K562 (cell line): ENCODE data around the gene SPEG. TPM values are rescaled to one million over a fixed set of nuclear protein-coding genes. Genes with fewer than 3 reads are reported as not detected.

ENCODE experiments used
- ARID2 ChIP-seq: fragments of 450-650 bp; IDR thresholded peaks from 2 replicates; pipeline ENCODE4 v1.6.1; 2017; ENCODE audit warnings: antibody characterized with exemption, mild to moderate bottlenecking
- CBFA2T3 ChIP-seq: fragments of 450-650 bp; IDR thresholded peaks from 2 replicates; pipeline ENCODE4 v1.6.1; 2017
- CCAR2 ChIP-seq: fragments of 200-400 bp; formaldehyde crosslinking; IDR thresholded peaks from 2 replicates; pipeline ENCODE4 v1.6.1; 2017; ENCODE audit warnings: mild to moderate bottlenecking, low read depth, low read length
- ESRRA ChIP-seq: fragments of 450-650 bp; IDR thresholded peaks from 2 replicates; pipeline ENCODE4 v1.6.1; 2014; ENCODE audit warnings: low read depth, mild to moderate bottlenecking, moderate library complexity, borderline replicate concordance
- FOXP1 ChIP-seq: sonication (generic); formaldehyde crosslinking; IDR thresholded peaks from 2 replicates; pipeline ENCODE4 v1.8.0; 2022; ENCODE audit warnings: mild to moderate bottlenecking, missing genetic modification reagents
- GTF2F1 ChIP-seq: IDR thresholded peaks from 2 replicates; pipeline ENCODE4 v1.6.1; 2011; ENCODE audit warnings: low read depth, low read length, improper control_type of control experiment
- ILF3 ChIP-seq: fragments of 450-650 bp; IDR thresholded peaks from 2 replicates; pipeline ENCODE4 v1.6.1; 2018; ENCODE audit warnings: antibody characterized with exemption, mild to moderate bottlenecking, moderate library complexity, borderline replicate concordance
- MAFF ChIP-seq: IDR thresholded peaks from 2 replicates; pipeline ENCODE4 v1.6.1; 2012; ENCODE audit warnings: low read length, improper control_type of control experiment
- MBD2 ChIP-seq: sonication (generic); IDR thresholded peaks from 2 replicates; pipeline ENCODE4 v1.6.1; 2016; ENCODE audit warnings: low read depth, borderline replicate concordance
- NBN ChIP-seq: fragments of 450-650 bp; IDR thresholded peaks from 2 replicates; pipeline ENCODE4 v1.6.1; 2016; ENCODE audit warnings: low read depth, mild to moderate bottlenecking
- NFE2 ChIP-seq: IDR thresholded peaks from 2 replicates; pipeline ENCODE4 v1.6.1; 2014; ENCODE audit warnings: antibody characterized with exemption, low read depth
- NFRKB ChIP-seq: fragments of 450-650 bp; IDR thresholded peaks from 2 replicates; pipeline ENCODE4 v1.6.1; 2016; ENCODE audit warnings: low read depth
- NONO ChIP-seq, 2 experiments: fragments of 200-400 bp in 1 of 2; fragments of 450-650 bp in 1 of 2; formaldehyde crosslinking in 1 of 2; IDR thresholded peaks; 2 replicates each; pipeline ENCODE4 v1.6.1; 2017; ENCODE audit warnings: low read depth in 2 of 2, mild to moderate bottlenecking in 2 of 2, moderate library complexity in 2 of 2, low read length in 1 of 2
- PCBP1 ChIP-seq: fragments of 200-400 bp; formaldehyde crosslinking; IDR thresholded peaks from 2 replicates; pipeline ENCODE4 v1.6.1; 2018; ENCODE audit warnings: mild to moderate bottlenecking, low read depth, low read length; ENCODE audit not compliant: poor library complexity, severe bottlenecking
- POLR3G ChIP-seq: IDR thresholded peaks from 2 replicates; pipeline ENCODE4 v1.6.1; 2011; ENCODE audit not compliant: insufficient read length, insufficient replicate concordance; ENCODE audit errors: extremely low read depth
- PTRF ChIP-seq: fragments of 450-650 bp; IDR thresholded peaks from 2 replicates; pipeline ENCODE4 v1.6.1; 2016; ENCODE audit warnings: mild to moderate bottlenecking, missing genetic modification characterization, missing compliant biosample characterization
- RAD21 ChIP-seq, 2 experiments: fragments of 250-450 bp in 1 of 2; fragments of 450-650 bp in 1 of 2; sonication (Bioruptor Pico) in 1 of 2; formaldehyde crosslinking in 1 of 2; IDR thresholded peaks in 1 of 2; conservative IDR thresholded peaks in 1 of 2; 2 replicates each; pipeline versions ENCODE4 v1.4.0 to v1.8.0; 2020 to 2022; ENCODE audit warnings: mild to moderate bottlenecking in 2 of 2, moderate library complexity in 1 of 2
- RHOXF2B ChIP-seq: fragments of 250-450 bp; sonication (Bioruptor Pico); conservative IDR thresholded peaks from 2 replicates; pipeline ENCODE4 v1.5.1; 2021
- SMAD4 ChIP-seq: fragments of 250-450 bp; sonication (Bioruptor Pico); conservative IDR thresholded peaks from 2 replicates; pipeline ENCODE4 v1.8.0; 2021; ENCODE audit warnings: inconsistent platforms, mild to moderate bottlenecking, moderate library complexity
- SMARCB1 ChIP-seq: IDR thresholded peaks from 2 replicates; pipeline ENCODE4 v1.6.1; 2011; ENCODE audit warnings: improper control_type of control experiment, low read depth; ENCODE audit not compliant: insufficient read length
- SMARCE1 ChIP-seq: fragments of 450-650 bp; IDR thresholded peaks from 2 replicates; pipeline ENCODE4 v1.7.1; 2016; ENCODE audit warnings: mild to moderate bottlenecking
- TCF7 ChIP-seq: sonication (generic); IDR thresholded peaks from 2 replicates; pipeline ENCODE4 v1.6.1; 2016; ENCODE audit warnings: antibody characterized with exemption, borderline replicate concordance
- TCF7L2 ChIP-seq: fragments of 150-350 bp; IDR thresholded peaks from 2 replicates; pipeline ENCODE4 v1.6.1; 2016; ENCODE audit warnings: low read depth, mild to moderate bottlenecking, low read length, moderate library complexity
- ZBED1 ChIP-seq: IDR thresholded peaks from 2 replicates; pipeline ENCODE4 v1.6.1; 2014
- ZC3H11A ChIP-seq: IDR thresholded peaks from 2 replicates; pipeline ENCODE4 v1.6.1; 2012; ENCODE audit warnings: low read depth, low read length, improper control_type of control experiment
- ZKSCAN3 ChIP-seq: fragments of 250-450 bp; sonication (Bioruptor Pico); IDR thresholded peaks from 2 replicates; pipeline ENCODE4 v1.4.0; 2020
- ZNF124 ChIP-seq: sonication (generic); formaldehyde crosslinking; IDR thresholded peaks from 2 replicates; pipeline ENCODE4 v1.8.1; 2022; ENCODE audit warnings: missing genetic modification reagents
- ZNF354B ChIP-seq: fragments of 250-450 bp; sonication (Bioruptor Pico); IDR thresholded peaks from 2 replicates; pipeline ENCODE4 v1.4.0; 2020
- polyA plus RNA-seq, 8 experiments: library from polyadenylated mRNA; depleted of rRNA in 4 of 8; stranded (reverse) in 5 of 8; unstranded in 3 of 8; fragments of >200 nt; fragmentation: Nextera tagmentation in 2 of 8; fragmentation: Illumina TruSeq in 1 of 8; extraction: Ambion mirVana in 2 of 8; extraction: Trizol in 1 of 8; gene quantifications; 2 replicates each; pipeline versions ENCODE4 v1.2.1 to v1.2.3, GENCODE V29; 2011 to 2014; ENCODE audit warnings: inconsistent platforms in 1 of 8, missing spikeins in 1 of 8
- total RNA-seq, 7 experiments: library from RNA; depleted of rRNA in 6 of 7; stranded (reverse); fragments of >200 nt in 6 of 7; fragmentation: Illumina TruSeq in 2 of 7; extraction: Trizol in 2 of 7; gene quantifications; 2 replicates each; pipeline versions ENCODE4 v1.2.1 to v1.2.3, GENCODE V29; 2011 to 2021; ENCODE audit warnings: low replicate concordance in 1 of 7
- TF ChIP-seq, protein P1 (sequence below): conservative IDR thresholded peaks from 2 replicates; pipeline ENCODE4 v1.6.1; 2011; ENCODE audit warnings: low read depth, mild to moderate bottlenecking, low read length; ENCODE audit not compliant: control insufficient read depth
- TF ChIP-seq, protein P2 (sequence below): fragments of 200-800 bp; sonication (Bioruptor generic); IDR thresholded peaks from 2 replicates; pipeline ENCODE4 v1.6.1; 2017; ENCODE audit warnings: missing genetic modification characterization, missing compliant biosample characterization

The SPEG gene
- total and polyA plus RNA-seq, 9 of the 15 experiments (the other 6 are each of a cell fraction or from before 2014, with no cell fraction given) = 0.49 to 8.7 (median 3.0) TPM

- TF ChIP-seq CCAR2 = no peak
- TF ChIP-seq, protein P1, sequence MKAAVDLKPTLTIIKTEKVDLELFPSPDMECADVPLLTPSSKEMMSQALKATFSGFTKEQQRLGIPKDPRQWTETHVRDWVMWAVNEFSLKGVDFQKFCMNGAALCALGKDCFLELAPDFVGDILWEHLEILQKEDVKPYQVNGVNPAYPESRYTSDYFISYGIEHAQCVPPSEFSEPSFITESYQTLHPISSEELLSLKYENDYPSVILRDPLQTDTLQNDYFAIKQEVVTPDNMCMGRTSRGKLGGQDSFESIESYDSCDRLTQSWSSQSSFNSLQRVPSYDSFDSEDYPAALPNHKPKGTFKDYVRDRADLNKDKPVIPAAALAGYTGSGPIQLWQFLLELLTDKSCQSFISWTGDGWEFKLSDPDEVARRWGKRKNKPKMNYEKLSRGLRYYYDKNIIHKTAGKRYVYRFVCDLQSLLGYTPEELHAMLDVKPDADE = no peak
- TF ChIP-seq, protein P2, sequence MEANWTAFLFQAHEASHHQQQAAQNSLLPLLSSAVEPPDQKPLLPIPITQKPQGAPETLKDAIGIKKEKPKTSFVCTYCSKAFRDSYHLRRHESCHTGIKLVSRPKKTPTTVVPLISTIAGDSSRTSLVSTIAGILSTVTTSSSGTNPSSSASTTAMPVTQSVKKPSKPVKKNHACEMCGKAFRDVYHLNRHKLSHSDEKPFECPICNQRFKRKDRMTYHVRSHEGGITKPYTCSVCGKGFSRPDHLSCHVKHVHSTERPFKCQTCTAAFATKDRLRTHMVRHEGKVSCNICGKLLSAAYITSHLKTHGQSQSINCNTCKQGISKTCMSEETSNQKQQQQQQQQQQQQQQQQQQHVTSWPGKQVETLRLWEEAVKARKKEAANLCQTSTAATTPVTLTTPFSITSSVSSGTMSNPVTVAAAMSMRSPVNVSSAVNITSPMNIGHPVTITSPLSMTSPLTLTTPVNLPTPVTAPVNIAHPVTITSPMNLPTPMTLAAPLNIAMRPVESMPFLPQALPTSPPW (CRISPR knock-in tag) = peak; percentile 78
- no peak for TF ChIP-seq POLR3G
- 0 out of 2 replicates have a peak, but pooled peaks have one; percentile 1 for TF ChIP-seq MAFF
- no peak for TF ChIP-seq ZNF354B (CRISPR knock-in tag)
- no peak for TF ChIP-seq TCF7L2
- no peak for TF ChIP-seq ZNF124 (CRISPR knock-in tag)
- no peak for TF ChIP-seq SMARCB1
- peak; percentile 62 for TF ChIP-seq CBFA2T3
- no peak for TF ChIP-seq TCF7
- TF ChIP-seq ESRRA = no peak
- TF ChIP-seq ZC3H11A = no peak
- TF ChIP-seq NFRKB = no peak
- no peak for TF ChIP-seq ZBED1
- TF ChIP-seq SMAD4 (CRISPR knock-in tag) = peak; percentile 53; the same call in 1 of the 2 replicates
- TF ChIP-seq NBN = 0 out of 2 replicates have a peak, but pooled peaks have one; percentile 16
- TF ChIP-seq NFE2 = peak; percentile 76
- TF ChIP-seq MBD2 = no peak
- no peak for TF ChIP-seq ARID2
- no peak for TF ChIP-seq ZKSCAN3 (CRISPR knock-in tag)
- TF ChIP-seq PTRF (tag) = no peak
- TF ChIP-seq PCBP1 = peak; percentile 43
- no peak for TF ChIP-seq RHOXF2B (CRISPR knock-in tag)
- no peak for TF ChIP-seq RAD21 (CRISPR knock-in tag; conservative IDR thresholded peaks at IDR 0.05 in 1 of 2, IDR thresholded peaks at IDR 0.05 in 1 of 2)
- TF ChIP-seq NONO (IDR thresholded peaks at IDR 0.05; ENCODE audit: low read depth in 2 of 2, low read length in 1 of 2) = no peak
- TF ChIP-seq SMARCE1 = peak; percentile 65
- no peak for TF ChIP-seq FOXP1 (CRISPR knock-in tag)
- TF ChIP-seq ILF3 = no peak
- TF ChIP-seq GTF2F1 = no peak
These were observed 87.7 kb downstream of the SPEG start (continued) for GRCh38 chr2:219522111-219523030.
